ENCODE data around the gene ALCAM.

DNA sequence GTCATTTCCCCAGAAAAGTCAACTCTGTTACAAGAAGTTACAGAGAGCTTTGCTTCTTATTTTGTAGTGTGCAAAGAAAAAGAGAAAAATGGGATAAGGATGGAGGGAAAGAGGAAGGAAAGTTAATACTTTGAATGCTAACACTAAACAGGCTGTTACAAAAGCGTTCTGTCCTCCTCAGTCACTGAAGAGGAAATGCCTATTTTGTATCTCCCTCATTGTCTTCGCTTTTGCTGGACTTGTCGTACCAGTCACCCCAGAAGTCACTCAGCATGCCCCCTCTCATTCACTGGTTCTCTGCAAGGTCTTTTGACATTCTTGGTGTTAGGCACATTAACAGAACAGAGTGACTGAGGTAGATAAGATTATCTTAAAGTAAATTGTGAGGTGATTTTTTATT is 129.6 kb downstream of the ALCAM start:
- TF ChIP-seq SUZ12 (IDR thresholded peaks at IDR 0.05; ENCODE audit: extremely low read depth, insufficient read depth, insufficient read length): no peak
- no peak for TF ChIP-seq ZNF274 (IDR thresholded peaks at IDR 0.05; ENCODE audit: low read depth, low read length)
- TF ChIP-seq YY1 (IDR thresholded peaks at IDR 0.05; ENCODE audit: insufficient read depth, insufficient read length): no peak

Measured in NT2/D1 (cell line).